Measurements from ENCODE around the gene NFYB.
"Not testable (repeated sequence)": the region's sequence is repeated elsewhere in the genome, so short reads cannot be mapped to it uniquely, and the experiment has no call there.

Gene NFYB

DNA sequence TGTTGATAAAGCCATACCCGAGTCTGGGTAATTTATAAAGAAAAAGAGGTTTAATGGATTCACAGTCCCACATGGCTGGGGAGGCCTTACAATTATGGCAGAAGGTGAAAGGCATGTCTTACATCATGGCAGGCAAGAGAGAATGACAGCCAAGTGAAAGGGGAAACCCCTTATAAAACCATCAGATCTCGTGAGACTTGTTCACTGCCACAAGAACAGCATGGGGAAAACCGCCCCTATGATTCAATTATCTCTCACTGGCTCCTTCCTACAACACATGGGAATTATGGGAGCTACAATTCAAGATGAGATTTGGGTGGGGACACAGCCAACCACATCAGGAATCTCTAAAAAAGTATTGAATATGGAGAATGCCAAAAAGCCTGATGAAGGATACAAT, 25.0 kb upstream of the NFYB start:
- not testable (repeated sequence) for DNase-seq (ENCODE audit: low read depth, low spot score)

DNA sequence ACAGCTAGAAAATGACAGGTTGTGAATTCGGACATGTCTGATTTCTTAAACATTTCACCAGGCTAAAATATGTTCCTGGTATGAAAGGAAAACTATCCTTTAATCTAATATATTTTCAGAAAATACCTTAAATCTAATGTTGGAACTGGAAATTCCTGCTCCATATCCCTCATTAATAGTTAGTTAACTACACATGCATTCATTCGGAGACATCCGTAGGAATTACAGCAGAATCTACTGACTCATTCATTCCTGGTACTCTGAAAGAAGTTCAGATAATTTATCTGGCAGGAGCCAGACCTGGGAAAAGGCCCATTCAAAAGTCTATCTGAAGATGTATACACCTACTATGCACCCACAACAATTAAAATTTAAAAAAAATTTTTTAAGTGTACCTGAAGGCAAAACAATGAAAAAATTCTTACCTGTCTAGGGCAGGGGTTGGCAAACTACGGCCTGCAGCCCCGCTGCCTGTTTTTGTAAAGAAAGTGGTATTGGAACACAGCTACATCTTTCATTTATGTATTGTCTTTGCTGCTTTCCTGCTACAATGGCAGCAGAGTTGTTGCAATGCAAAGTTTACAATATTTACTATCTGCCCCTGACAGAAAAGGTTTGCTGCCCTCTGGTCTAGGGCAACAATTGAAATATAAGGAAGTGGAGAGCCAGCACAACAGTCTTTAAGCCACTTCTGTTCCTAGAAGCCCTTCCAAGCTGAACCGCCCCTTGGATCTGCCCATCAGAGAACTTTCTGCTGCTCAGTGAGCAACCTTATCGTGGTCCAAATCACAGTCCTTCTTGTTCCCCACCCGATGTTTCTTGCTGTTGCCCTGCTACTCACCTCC, 17.9 kb upstream of the NFYB start:
- DNase-seq (ENCODE audit: low read depth, low spot score) = no peak

DNA sequence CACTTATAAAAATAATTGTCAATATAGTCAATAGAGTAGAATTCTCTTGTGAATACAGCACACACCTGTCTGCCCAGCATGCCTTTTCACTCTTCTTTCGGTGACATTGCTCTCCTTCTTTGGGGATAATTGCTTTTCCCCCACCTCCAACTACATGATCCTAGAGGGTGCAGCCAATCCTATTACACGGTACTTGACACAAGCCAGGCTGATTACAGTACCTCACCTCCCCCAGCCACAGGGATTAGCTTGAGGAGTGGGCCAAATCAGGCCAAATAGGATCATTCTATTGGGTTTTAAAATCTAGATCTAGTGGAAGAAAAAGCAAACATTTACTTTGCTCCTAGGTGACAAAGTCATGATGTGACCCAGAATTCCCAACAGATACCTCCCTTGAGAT, 16.8 kb upstream of the NFYB start:
- DNase-seq (ENCODE audit: low read depth, low spot score) = no peak

DNA sequence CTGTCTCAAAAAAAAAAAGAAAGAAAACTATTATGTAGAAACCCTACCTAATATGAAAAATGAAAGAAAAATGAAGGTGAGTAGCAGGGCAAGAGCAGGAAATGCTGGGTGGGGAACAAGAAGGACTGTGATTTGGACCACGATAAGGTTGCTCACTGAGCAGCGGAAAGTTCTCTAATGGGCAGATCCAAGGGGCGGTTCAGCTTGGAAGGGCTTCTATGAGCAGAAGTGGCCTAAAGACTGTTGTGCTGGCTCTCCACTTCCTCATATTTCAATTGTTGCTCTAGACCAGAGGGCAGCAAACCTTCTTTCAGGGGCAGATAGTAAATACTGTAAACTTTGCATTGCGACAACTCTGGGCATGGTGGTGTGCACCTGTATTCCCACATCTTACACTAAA, 16.3 kb upstream of the NFYB start:
- no peak for DNase-seq (ENCODE audit: low read depth, low spot score)

DNA sequence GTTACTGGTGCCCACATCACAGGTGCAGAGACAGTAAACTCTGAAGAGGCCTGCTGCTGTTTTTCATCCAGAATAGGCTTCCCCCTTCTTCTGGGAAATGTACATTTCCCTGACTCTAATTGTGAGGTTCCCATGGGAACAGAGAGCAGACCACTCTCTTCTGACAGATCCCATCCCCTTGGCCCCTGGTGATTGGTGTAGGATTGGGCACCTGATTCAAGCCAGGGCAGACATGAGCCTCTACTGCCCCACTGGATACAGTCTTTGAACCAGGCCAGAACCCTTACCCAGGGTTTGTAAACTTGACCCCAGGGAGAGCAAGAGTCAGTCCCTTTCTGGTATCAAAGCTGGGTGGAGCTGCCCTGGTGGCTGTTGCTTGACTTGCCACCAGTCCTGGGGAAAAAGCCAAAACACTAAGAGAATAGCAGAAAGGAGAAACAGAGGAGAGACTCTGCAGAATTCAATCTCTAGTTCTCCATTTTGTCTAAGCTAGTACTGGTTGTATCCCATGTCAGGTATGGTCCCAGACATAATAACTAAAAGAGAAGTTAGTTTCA, 14.8 kb upstream of the NFYB start:
- no peak for DNase-seq (ENCODE audit: low read depth, low spot score)

DNA sequence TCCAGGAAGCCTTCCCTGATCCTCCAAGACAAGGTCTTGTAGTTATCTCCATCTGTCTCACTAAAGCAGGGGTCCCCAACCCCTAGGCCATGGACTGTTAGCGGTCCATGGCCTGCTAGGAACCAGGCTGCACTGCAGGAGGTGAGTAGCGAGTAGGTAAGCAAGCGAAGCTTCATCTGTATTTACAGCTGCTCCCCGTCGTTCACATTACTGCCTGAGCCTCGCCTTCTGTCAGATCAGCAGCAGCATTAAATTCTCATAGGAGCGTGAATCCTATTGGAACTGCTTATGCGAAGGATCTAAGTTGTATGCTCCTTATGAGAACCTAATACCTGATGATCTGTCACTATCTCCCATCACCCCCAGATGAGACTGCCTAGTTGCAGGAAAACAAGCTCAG, 12.4 kb upstream of the NFYB start:
- no peak for DNase-seq (ENCODE audit: low read depth, low spot score)

DNA sequence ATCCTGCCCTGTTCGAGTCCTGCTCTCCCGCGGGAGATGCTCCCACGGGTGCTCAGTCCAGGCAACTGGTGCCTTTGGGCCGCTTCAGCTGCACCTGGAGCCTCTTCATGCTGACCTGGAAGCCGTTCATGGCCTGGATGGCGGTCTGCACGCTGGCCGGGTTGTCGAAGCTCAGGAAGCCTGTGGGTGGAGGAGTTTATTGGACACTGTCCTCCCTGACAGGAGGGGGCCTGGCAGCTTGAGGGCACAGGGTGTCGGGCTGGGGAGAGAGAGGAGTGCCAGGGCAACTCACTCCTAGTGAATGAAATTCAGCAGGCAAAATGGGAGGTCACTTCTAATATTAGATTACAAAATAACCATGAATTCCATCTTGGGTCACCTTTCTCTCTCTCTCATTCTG, 9.3 kb upstream of the NFYB start:
- no peak for DNase-seq (ENCODE audit: low read depth, low spot score)

DNA sequence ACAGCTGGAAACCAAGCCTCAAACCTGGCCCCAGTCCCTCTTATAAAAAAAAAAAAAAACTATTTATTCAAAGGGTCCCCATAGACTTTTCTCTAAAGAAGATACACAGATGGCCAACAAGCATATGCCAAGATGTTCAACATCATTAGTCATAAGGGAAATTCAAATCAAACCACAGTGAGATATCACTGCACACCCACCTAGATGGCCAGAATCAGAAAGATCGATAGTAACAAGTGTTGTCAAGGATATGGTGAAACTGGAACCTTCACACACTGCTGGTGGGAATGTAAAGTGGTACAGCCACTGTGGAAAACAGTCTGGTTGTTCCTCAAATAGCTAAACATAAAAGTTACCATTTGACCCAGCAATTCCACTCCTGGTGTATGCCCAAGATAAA, 5.9 kb upstream of the NFYB start:
- DNase-seq (ENCODE audit: low read depth, low spot score) = no peak

DNA sequence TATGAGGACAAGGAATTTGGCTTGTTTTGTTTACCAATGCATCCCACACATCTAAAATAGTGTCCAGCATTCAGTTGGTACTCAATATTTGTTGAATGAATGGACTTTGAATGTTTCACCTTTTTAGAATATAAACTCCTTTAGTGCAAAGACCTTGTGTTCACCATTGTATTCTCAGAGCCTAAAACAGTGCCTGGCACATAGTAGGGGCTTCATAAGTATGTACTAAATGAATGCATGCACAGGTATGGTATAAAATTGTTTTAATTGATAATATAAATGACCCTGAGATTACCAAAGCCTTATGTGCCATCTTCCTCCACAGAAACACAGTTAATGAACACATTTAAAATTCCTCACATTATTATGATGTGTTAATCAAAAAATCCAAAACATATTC, 5.0 kb upstream of the NFYB start:
- DNase-seq (ENCODE audit: low read depth, low spot score) = no peak

DNA sequence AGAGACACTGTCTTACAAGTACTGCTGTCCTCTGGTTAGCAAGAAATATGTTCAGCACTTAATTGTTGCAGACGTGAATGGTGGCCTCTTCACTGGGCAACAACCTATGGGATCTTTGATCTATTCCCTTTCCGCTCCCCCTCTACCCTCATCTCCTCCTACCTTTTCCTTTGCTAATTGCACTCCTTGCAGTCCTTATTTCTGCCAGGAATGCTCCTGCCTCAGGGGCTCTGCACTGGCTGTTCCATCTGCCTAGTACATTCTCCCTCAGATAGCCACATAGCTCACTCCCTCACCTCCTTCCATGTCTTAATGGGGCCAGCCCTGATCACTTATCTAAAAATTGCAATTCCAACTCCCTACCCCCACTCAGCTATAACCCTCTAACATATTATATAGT, 4.5 kb upstream of the NFYB start:
- no peak for DNase-seq (ENCODE audit: low read depth, low spot score)

DNA sequence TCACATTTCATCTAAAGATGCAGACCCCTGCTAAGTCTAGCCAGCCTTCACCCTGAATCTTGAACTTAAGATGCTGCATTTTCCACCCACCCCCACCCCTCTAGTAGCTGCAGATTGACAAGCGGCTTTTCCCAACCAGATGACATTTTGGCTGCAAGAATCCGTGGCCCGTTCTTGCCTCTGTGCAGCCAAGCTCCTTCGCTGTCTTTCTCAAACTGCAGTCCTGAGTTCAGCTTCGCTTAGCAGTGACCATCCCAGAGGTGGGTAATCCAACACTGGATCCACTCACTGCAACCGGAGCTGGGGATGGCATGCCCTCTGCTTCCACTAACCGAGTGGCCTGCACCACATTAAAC, 765 bp upstream of the NFYB start:
- DNase-seq (ENCODE audit: low read depth, low spot score) = no peak

DNA sequence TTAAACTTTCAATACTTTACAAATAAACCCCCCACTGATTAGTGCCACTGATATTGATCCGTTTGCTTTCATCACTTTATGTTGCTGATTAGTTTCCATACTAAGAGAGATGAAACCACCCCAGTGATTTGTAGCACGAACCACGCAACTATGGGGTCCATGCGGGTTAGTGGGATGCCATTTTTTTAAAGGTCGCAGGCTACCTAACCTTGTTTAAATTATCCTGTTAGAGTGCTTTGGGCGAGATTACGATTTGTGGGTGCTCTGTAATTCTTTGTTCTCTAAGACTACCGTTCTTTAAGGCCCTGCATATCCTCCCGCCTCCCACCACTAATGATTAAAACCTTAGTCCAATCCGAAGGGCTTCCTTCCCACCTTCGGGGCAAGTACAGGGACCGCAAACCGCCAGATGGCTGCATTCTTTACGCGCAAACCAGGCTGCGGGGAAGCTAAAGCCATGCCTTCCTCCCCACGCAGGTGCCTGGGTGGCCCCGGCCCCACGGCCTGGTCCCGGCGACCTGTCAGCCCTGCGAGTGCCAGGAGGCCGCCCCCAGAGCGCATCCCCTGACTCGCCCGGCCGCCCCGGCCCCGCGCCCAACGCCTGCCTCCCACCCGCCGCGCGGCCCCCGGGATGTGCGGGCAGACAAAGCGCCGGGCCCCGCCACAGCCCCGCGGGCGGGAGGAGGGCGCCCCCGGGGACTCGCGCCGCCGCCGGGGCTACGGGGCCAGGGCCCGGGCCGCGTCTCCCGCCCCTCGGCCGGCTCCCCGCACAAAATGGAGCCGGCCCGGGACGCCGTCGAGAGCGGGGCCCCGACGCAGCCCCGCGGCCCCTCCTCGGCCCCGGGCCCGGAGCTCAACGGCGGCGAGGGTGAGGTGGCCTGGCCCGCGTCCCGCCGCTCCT, 759 bp downstream of the NFYB start:
- peak; percentile 10 for DNase-seq (ENCODE audit: low read depth, low spot score)

DNA sequence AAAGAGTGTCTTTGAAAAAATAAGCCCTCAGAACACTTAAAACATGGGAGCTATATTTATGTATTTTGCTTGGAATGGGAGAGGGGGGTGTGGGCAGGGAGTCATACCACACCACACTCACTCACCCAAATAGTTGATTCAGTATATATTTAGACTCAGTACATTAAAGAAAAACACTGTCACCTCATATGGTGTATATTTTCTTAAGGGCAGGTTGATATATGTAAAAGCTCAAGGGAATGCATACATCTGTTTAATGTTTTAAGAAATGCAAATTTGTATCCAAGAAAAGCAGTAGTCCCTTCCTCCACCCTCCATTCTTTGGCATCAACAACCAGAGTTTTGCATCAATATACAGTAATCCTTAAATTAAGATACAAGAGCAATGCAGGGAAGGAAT, 1.4 kb downstream of the NFYB start:
- DNase-seq (ENCODE audit: low read depth, low spot score) = no peak

DNA sequence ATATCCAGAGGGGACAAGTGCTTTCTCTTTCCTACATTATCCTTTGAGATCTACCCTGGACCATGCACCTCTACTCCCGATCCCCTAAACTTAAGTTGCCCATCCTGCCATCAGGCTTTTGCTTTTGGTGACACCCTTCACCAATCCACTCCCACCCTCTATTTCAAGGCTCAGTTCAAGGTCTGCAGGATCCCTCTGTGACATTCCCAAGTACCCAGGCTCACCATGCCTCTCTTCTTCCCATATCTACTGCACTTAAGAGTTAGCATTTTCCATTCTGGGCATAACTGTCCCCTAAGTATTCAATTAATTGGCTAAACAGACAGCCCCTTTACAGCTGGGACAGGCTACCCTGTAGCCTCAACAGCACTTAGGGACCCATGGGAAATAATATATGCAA, 3.1 kb downstream of the NFYB start:
- DNase-seq (ENCODE audit: low read depth, low spot score) = no peak

DNA sequence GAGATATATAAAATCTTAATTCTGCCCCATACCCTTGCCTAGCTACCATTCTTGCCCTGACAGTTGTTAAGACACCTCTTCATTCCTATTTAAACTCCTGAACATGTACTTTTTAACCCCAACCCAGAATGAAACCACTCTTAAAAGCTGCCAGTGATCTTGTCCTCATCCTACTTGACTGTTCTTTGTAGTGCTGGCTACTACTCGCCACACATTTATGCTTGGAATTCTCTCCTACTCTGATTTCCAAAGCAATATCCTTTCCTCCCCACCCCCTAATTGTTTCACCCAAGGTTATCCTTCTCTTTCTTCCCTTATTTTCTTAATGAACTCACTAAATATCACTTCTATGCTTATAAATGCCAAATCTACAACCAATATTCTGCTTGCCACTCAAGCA, 4.1 kb downstream of the NFYB start:
- DNase-seq (ENCODE audit: low read depth, low spot score) = no peak

DNA sequence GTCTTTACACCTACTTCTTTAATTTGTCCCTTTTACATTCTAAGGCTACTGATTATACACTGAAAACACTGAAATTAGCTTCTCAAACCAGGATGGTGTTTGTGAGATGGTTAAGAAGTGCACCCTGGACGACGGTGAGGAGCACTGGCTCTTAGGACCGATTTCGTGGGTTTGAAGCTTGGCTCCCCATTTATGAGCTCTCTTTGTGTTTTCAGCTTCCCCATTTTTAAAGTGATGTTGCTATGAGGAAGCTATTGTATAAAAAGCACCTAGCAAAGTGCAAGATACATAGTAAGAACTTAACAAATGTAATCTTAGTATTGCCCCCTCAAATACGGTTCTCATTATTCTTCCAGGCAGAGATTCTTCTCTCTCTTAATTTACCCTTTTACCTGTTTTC, 4.7 kb downstream of the NFYB start:
- DNase-seq (ENCODE audit: low read depth, low spot score) = no peak

DNA sequence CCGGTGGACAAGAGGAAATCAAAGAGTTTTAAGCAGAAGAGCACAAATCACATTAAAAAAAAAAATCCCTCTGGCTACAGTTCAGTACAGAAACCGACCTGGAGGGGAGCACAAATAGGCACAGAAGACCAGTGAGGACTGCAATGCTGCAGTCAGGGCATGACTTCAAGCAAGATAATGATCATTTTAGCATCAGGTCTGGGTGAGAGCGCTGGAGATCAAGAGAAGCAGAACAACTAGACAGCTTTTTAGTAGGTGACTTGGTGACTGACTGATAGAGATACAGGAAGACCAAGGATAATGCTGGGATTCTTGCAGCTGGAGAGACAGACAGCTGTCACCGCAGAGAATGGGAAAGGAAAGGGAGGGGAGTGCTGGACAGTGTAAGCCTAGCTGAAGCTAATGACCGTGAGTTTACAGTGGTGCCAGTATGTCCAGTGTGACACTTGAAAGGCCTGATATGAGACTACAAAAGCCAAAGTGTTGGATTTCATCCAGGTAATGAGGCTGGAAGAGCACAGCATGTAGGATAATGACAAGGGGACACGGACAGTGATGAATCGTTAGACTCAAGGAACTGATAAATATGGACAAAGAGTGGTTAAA, 5.6 kb downstream of the NFYB start:
- DNase-seq (ENCODE audit: low read depth, low spot score) = no peak

DNA sequence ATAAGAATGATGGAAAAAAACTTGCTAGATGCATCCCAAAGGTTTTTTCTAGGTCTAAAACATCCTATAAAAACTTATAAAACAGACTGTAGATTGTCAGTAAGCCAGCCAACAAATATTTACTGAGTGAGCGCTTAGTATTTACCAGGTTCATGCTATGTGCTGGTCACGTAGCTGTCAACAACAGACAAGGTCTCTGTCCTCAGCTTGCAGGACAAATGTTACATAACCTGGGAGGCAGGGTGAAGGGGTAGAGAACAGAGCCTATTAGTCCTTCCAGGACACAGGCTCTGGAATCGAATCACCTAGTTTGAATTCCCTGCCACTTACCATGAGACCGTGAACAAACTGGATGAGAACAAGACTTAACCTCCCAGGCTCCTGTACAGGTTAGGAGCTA, 6.4 kb downstream of the NFYB start:
- DNase-seq (ENCODE audit: low read depth, low spot score) = no peak

DNA sequence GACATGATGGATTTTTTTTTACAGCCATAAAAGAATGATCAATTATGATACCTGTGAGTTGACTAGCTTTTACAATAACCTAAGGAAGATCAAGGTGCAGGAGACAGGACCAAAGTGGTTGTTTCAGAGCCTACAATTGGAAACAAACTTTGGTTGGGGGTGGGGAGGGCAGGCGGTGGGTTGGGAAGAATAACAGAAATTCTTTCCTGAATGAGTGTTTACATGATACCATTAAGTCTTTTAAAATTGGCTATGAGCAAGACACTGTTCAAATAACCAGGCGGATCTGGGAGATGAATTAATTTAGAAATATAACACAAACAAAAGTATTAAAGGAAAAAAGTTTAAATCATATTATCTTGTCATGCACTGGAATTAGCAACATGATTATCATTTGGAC, 7.2 kb downstream of the NFYB start:
- DNase-seq (ENCODE audit: low read depth, low spot score) = no peak

DNA sequence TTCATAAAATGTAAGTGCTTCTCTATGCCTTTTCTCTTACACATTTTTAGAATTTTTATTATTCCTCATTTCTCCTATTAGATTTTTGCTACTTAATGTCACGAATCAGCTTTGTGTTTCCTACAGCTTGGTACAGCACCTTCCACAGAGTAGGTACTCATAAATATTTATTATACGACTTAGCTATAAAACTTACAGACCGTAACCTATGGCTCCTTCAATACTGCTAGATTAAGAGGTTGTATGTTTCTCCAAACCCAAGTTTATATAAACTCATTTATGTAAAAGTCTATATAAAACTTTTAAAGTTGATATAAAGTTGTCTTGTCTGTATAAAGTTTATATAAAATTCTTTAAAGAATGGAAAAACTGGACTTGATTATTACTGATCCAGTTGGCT, 11.5 kb downstream of the NFYB start:
- no peak for DNase-seq (ENCODE audit: low read depth, low spot score)

DNA sequence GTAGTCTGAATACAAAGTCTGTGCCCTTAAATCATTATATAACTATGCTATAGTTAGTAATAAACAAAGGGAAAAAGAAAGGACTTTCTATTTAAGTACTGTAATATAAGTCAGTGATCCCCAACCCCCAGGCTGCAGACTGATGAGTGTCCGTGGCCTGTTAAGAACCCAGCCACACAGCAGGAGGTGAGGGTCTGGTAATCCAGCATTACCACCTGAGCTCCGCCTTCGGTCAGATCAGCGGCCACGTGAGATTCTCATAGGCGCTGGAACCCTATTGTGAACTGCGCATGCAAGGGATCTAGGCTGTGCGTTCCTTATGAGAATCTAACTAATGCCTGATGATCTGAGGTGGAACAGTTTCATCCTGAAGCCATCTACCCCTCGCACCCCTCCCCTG, 15.7 kb downstream of the NFYB start:
- no peak for DNase-seq (ENCODE audit: low read depth, low spot score)

DNA sequence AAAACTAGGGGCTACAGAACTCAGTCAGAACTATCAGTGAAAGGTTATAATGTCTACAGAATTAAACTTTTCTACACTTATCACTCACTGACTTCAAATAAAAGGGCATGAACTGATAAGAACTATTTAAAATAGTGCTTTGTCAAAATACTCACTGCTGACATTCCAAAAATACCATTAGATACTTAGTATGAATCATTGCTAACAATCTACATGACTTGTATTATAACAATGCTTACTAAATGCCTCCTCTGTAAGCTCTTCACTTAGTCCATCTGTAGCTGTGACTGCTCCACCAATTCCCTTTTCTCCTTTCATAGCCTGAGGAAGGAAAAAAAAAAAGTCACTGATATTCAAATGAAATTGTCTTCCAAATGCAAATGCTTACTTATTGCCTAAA, 17.0 kb downstream of the NFYB start:
- DNase-seq (ENCODE audit: low read depth, low spot score) = no peak
